Measurements from ENCODE around the gene PCNX1.
"Not testable (repeated sequence)": the region's sequence is repeated elsewhere in the genome, so short reads cannot be mapped to it uniquely, and the experiment has no call there.

Gene PCNX1

DNA sequence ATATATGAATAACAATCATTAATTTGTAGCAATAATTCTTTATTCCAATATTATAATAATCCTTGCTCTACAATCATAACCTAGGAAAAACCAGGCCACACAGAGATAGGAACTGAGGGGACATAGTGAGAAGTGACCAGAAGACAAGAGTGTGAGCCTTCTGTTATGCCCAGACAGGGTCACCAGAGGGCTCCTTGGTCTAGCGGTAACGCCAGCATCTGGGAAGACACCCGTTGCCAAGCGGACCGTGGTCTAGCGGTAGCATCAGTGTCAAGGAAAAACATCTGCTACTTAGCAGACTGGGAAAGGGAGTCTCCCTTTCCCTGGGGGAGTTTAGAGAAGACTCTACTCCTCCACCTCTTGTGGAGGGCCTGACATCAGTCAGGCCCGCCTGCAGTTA is 240.1 kb downstream of the PCNX1 start:
- DNase-seq (ENCODE audit: low read depth in 1 of 2, low spot score in 1 of 2): not testable (repeated sequence)

DNA sequence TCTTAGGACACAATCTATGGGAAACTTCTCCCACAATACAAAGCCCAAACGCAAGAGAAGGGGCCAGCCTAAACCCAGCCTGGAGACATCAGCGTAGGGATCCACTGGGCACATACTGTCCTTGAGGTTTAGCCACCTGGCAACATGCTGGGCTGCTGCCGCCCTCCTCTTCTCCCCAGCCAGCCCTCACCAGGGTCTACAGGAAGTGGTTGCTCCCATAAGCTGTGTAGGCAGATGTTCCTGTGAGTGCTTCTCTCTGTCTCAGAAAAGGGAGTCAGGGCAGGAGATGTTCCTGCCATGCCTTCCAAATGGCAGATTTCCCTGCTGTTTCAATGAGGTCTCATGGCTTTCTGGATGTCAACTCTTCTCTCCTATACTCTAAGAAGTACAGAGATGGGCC is 241.4 kb downstream of the PCNX1 start:
- no peak for DNase-seq (ENCODE audit: low read depth in 1 of 2, low spot score in 1 of 2)

DNA sequence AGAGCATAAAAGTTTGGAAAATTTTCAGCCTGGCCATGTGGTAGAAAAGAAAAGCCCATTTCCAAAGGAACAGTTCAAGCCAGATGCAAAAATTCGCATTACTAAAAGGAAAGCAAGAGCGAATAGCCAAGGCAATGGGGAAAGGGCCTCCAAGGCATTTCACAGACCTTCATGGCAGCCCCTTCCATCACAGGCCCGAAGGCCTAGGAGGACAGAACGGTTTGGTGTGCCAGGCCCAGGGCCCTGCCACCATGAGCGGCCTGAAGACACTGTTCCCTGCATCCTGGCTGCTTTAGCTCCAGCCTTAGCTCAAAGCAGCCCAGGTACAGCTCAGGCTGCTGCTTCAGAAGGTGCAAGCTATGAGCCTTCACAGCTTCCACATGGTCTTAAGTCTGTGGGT is 243.5 kb downstream of the PCNX1 start:
- no peak for DNase-seq (ENCODE audit: low read depth in 1 of 2, low spot score in 1 of 2)

DNA sequence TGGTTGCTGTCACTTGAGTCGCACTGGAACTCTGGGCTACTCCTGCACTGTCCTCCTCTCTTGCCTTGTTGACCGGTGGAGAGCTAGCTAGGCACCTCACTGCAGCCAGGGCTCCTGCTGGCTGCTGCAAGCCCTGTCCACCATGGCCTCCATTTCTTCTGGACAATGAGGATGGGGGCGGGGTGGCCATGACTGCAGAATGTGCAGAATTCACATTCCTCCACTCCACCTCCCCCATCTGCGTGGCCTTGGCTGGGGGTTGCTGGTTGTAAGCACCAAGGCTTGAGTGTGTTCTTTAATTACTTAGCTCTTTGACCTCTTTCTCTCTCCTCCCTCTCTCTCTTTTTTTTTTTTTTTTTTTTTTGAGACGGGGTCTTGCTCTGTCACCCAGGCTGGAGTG is 248.5 kb downstream of the PCNX1 start:
- no peak for DNase-seq (ENCODE audit: low read depth in 1 of 2, low spot score in 1 of 2)

DNA sequence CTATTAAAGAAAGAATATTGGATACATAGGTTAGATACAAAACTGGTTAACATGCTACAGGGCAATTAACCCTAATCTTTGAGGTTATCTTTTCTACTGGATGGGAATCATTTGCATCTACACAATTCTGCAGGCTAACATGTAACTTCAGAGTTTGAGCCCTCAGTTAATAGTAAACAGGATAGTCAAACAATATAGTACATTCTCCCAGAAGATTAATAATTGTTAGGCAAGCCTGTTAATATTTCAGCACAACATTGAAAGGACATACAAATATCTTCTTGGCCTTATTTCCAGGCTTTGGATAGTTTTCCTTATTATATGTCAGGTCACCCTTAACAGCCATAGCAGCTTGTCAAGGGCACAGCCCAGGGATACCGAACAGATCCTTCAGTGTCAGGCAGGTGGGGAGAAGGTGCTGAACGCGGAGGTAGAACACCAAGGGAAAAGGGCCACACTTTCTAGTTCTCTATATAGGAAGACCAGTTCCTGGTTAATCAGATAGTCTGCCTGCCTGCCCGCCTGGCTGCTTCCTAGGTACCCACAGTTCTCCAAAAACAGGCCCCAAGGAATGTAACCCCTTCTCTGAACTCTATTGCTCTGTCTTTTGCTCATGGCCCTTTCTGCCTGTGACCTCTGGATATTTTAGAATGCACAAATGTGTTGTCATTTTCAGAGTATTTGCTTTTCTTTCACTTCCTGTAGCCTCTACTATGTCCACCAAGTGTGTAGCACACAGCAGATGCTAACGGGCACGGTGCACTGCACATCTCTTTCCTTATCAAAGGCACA is 256.0 kb downstream of the PCNX1 start:
- DNase-seq (ENCODE audit: low read depth in 1 of 2, low spot score in 1 of 2): no peak

DNA sequence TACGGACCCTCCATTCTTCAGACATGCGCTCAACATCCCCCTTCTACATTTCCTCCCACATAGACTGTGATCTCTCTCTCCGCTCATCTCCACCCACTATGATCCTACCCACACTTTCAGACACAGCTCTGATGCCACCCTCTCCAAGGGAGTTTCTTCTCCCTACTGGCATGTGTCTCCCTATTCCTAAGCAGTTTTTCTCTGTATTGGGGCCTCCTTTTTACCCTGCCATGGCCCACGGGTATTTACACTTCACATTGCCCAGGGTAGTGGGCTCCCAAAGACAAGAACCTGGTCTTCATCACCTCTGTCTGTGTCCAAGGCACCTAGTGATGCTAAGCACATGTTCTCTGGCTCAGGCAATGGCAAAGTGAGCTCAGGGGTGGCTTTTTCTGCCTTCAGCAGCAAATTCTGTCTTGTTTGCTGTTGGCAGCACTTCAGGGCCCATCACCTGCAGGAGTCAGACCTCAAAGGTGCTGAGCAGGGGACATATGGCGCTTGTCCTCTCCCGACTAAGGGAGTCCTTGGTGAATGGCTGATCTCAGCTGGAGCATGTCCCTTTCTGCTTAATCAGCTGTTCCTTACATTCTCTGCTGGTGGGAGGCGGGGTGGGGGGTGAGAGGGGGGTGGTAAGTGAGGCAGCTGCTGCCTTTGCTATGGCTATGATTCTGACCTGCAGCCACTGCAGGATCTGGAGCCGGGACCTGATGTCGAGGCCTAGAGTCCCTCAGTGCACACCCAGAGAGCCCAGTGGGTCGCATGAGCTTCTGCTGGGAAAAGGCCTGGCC is 256.8 kb downstream of the PCNX1 start:
- DNase-seq (ENCODE audit: low read depth in 1 of 2, low spot score in 1 of 2): no peak
